Fibroblast of the aortic adventitia (primary cell): Measurements from ENCODE around the gene ZFAND2A. TPM values are rescaled to one million over a fixed set of nuclear protein-coding genes. Genes with fewer than 3 reads are reported as not detected.

ENCODE experiments used
- DNase-seq: peaks from one replicate; pipeline ENCODE4 v3.0.0-alpha.2; 2010; ENCODE audit warnings: low read depth
- H3K4me3 ChIP-seq: 2 replicates; pipeline ENCODE4 v1.5.1; 2011; ENCODE audit warnings: low read depth, mild to moderate bottlenecking, control low read depth, low read length, moderate library complexity
- CTCF ChIP-seq: IDR thresholded peaks from 2 replicates; pipeline ENCODE4 v1.5.1; 2011; ENCODE audit warnings: mild to moderate bottlenecking, low read length, control low read depth, inconsistent platforms; ENCODE audit not compliant: insufficient read depth
- total RNA-seq: library from RNA; depleted of rRNA; stranded (reverse); fragments of >200 nt; gene quantifications from 2 replicates; pipeline ENCODE4 v1.2.3, GENCODE V29; 2012; ENCODE audit warnings: low replicate concordance

ZFAND2A gene
- total RNA-seq, 1 donor = 14.6 TPM

- DNase-seq = no peak
- no peak for TF ChIP-seq CTCF
- no peak overlapping the region for H3K4me3 ChIP-seq
Observed at GRCh38 chr7:1106063-1106792, 53.8 kb downstream of the ZFAND2A start.

GRCh38 chr7:1105189-1105588 is 54.8 kb downstream of the ZFAND2A start:
- H3K4me3 ChIP-seq = no peak overlapping the region
- no peak for DNase-seq
- no peak for TF ChIP-seq CTCF

GRCh38 chr7:1104516-1105179 is 55.3 kb downstream of the ZFAND2A start:
- no peak overlapping the region for H3K4me3 ChIP-seq
- no peak for DNase-seq
- TF ChIP-seq CTCF = no peak

- no peak for DNase-seq
- H3K4me3 ChIP-seq = no peak overlapping the region
- no peak for TF ChIP-seq CTCF
Observed at GRCh38 chr7:1103789-1104515, 56.0 kb downstream of the ZFAND2A start.

- H3K4me3 ChIP-seq = no peak overlapping the region
- no peak for TF ChIP-seq CTCF
Observed at GRCh38 chr7:1103009-1103788, 56.8 kb downstream of the ZFAND2A start.

More at GRCh38 chr7:1103009-1103788, 56.8 kb downstream of the ZFAND2A start:
- no peak for DNase-seq

Other genes starting within 250 kb of the ZFAND2A start
- 0.57 and 0.72 TPM in 2 replicates for gene ADAP1, start 205.5 kb downstream of the ZFAND2A start, total RNA-seq
- gene COX19, start 184.6 kb downstream of the ZFAND2A start, total RNA-seq = 12.5 and 15.0 TPM in 2 replicates
- gene CYP2W1, start 177.0 kb downstream of the ZFAND2A start, total RNA-seq = not detected in 2 replicates
- 1.2 and 1.6 TPM in 2 replicates for gene GPR146, start 115.7 kb downstream of the ZFAND2A start, total RNA-seq
- 2.9 and 6.4 TPM in 2 replicates for gene GPER1, start 72.1 kb downstream of the ZFAND2A start, total RNA-seq
- gene UNCX, start 72.7 kb upstream of the ZFAND2A start, total RNA-seq = not detected in 2 replicates